GM19238 (cell line): ENCODE data around the gene TUBB8.
"Not testable (repeated sequence)": the region's sequence is repeated elsewhere in the genome, so short reads cannot be mapped to it uniquely, and the experiment has no call there.

Source experiments
- DNase-seq: peaks from one replicate; pipeline ENCODE4 v3.0.0; 2011; ENCODE audit warnings: low spot score; ENCODE audit not compliant: insufficient read length

Gene TUBB8

GRCh38 chr10:48996-49395 lies at the start of gene TUBB8:
Gene TUBB8 (minus strand): TSS chr10:49296. CDS start chr10:49238, 58 bp downstream.
- no peak for DNase-seq

GRCh38 chr10:96466-96865 lies 47.4 kb upstream of the TUBB8 start:
- no peak for DNase-seq

- DNase-seq = no peak
Measured at GRCh38 chr10:95356-96115, 46.4 kb upstream of the TUBB8 start.

- no peak for DNase-seq
Measured at GRCh38 chr10:94613-95012, 45.5 kb upstream of the TUBB8 start.

- no peak for DNase-seq
Measured at GRCh38 chr10:92846-93245, 43.8 kb upstream of the TUBB8 start.

- no peak for DNase-seq
Measured at GRCh38 chr10:92153-92552, 43.1 kb upstream of the TUBB8 start.

- DNase-seq = no peak
Measured at GRCh38 chr10:91313-91712, 42.2 kb upstream of the TUBB8 start.

GRCh38 chr10:90161-90560 lies 41.1 kb upstream of the TUBB8 start:
- DNase-seq = no peak

GRCh38 chr10:89248-89647 lies 40.2 kb upstream of the TUBB8 start:
- DNase-seq = no peak

- DNase-seq = no peak
Measured at GRCh38 chr10:88253-88652, 39.2 kb upstream of the TUBB8 start.

GRCh38 chr10:87177-88080 lies 38.3 kb upstream of the TUBB8 start:
- DNase-seq = no peak

- no peak for DNase-seq
Measured at GRCh38 chr10:86031-86430, 36.9 kb upstream of the TUBB8 start.

- no peak for DNase-seq
Measured at GRCh38 chr10:85044-85443, 35.9 kb upstream of the TUBB8 start.

GRCh38 chr10:83930-84530 lies 34.9 kb upstream of the TUBB8 start:
- no peak for DNase-seq

GRCh38 chr10:80477-81105 lies 31.5 kb upstream of the TUBB8 start:
- no peak for DNase-seq

GRCh38 chr10:79532-80215 lies 30.6 kb upstream of the TUBB8 start:
- no peak for DNase-seq

- DNase-seq = no peak
Measured at GRCh38 chr10:78556-78955, 29.5 kb upstream of the TUBB8 start.

- DNase-seq = not testable (repeated sequence)
Measured at GRCh38 chr10:74266-74621, 25.1 kb upstream of the TUBB8 start.

GRCh38 chr10:73543-74265 lies 24.6 kb upstream of the TUBB8 start:
- DNase-seq = not testable (repeated sequence)

GRCh38 chr10:68156-68555 lies 19.1 kb upstream of the TUBB8 start:
- DNase-seq = not testable (repeated sequence)
